ENCODE results near the gene CRYBG1. TPM values are rescaled to one million over a fixed set of nuclear protein-coding genes. Genes with fewer than 3 reads are reported as not detected.

CRYBG1 gene
- total RNA-seq, 4 donors from 2014 or later: 102 to 127 (median 125) TPM

DNA sequence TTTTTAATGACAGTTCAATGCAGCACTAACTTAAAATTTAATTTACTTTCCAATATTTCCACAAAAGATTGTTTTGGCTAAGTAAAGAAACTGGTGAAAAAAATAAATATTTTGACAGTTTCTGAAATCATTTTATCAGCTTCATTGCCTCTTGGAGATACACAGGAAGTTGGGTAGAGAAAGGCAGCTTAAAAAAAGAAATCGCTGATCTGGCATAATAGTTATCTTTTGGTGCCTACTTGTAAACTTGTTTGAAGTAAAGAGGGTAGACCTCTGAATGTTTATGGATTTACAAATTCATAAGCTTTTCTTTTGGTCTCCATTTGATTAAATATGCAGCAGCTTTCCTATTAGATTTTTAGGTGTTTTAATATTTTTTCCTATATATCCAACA lies 165.4 kb downstream of the CRYBG1 start:
- intact Hi-C loops (cut with DNase I; ENCODE audit: low total_unique reads): no loop called here
- no peak overlapping the region for H3K4me3 ChIP-seq (ENCODE audit: low read depth, poor library complexity, severe bottlenecking)
- TF ChIP-seq, protein P1, sequence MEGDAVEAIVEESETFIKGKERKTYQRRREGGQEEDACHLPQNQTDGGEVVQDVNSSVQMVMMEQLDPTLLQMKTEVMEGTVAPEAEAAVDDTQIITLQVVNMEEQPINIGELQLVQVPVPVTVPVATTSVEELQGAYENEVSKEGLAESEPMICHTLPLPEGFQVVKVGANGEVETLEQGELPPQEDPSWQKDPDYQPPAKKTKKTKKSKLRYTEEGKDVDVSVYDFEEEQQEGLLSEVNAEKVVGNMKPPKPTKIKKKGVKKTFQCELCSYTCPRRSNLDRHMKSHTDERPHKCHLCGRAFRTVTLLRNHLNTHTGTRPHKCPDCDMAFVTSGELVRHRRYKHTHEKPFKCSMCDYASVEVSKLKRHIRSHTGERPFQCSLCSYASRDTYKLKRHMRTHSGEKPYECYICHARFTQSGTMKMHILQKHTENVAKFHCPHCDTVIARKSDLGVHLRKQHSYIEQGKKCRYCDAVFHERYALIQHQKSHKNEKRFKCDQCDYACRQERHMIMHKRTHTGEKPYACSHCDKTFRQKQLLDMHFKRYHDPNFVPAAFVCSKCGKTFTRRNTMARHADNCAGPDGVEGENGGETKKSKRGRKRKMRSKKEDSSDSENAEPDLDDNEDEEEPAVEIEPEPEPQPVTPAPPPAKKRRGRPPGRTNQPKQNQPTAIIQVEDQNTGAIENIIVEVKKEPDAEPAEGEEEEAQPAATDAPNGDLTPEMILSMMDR (IDR thresholded peaks at IDR 0.05): no peak
- TF ChIP-seq POLR2A (IDR thresholded peaks at IDR 0.05): no peak
- WGBS, 2 donors: 65 to 69% methylated on average over 1 of the region's 1 CpG
- DNase-seq (ENCODE audit: low spot score in 2 of 2): no peak

DNA sequence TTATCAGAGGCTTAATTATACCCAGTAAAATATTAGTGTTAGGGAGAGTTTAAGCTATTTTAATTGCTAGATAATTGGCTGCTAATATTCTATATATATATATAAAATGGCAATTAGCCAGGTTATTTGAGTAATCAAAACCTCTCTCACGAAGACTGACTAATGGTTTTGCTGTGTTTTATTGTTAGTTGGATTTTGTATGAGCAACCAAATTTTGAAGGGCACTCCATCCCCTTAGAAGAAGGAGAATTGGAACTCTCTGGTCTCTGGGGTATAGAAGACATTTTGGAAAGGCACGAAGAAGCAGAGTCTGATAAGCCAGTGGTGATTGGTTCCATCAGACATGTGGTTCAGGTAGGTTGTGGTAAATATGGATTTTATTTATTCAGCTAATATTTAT lies 166.6 kb downstream of the CRYBG1 start:
- no peak for TF ChIP-seq POLR2A (IDR thresholded peaks at IDR 0.05)
- TF ChIP-seq, protein P1 (IDR thresholded peaks at IDR 0.05): no peak
- WGBS, 2 donors: 75 to 77% methylated on average over 2 of the region's 2 CpGs
- no peak overlapping the region for H3K4me3 ChIP-seq (ENCODE audit: low read depth, poor library complexity, severe bottlenecking)
- intact Hi-C loops (cut with DNase I; ENCODE audit: low total_unique reads): no loop called here
- DNase-seq (ENCODE audit: low spot score in 2 of 2): no peak

DNA sequence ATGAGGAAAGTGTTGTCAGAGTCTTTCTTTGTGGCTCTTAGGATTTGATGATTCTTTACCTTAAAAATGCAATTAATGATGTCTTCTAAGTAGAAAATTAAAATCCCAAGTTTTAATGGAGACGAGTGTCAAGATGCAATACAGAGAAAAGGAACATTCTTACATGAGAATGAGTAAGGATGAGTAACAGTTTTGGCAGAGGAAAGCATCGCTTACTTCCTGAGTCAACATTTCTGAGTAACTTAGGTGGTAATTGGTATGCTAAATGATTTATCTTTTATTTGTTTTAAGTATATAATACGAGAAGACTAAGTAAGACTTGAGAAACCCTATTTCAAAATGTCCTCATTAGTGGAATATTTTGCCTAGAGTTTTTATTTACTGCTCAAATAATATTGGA lies 167.5 kb downstream of the CRYBG1 start:
- 27 to 42% methylated on average over 3 of the region's 3 CpGs for WGBS, 2 donors
- TF ChIP-seq, protein P1 (IDR thresholded peaks at IDR 0.05): no peak
- no peak for TF ChIP-seq POLR2A (IDR thresholded peaks at IDR 0.05)
- intact Hi-C loops (cut with DNase I; ENCODE audit: low total_unique reads): no loop called here
- DNase-seq (ENCODE audit: low spot score in 2 of 2): no peak
- H3K4me3 ChIP-seq (ENCODE audit: low read depth, poor library complexity, severe bottlenecking): no peak overlapping the region

DNA sequence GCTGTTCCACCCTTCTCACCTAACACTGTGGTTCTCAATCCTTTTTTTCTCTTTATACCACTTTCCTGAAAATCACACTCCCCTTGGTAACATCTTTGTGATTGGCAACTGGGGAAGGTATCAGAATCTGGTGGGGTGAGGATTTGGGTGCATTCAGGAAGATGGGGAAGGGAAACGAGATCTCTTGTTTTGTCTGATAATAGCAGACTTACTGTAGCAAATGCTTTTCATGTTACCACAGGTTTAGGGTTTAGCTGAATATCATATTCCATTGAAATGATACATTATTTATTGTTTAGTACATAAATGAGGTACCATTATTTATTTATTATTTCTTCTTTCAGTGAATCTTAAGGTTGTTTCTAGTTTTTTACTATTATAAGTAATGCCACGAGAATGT lies 168.0 kb downstream of the CRYBG1 start:
- 81 to 86% methylated on average over 2 of the region's 2 CpGs for WGBS, 2 donors
- intact Hi-C loops (cut with DNase I; ENCODE audit: low total_unique reads): no loop called here
- TF ChIP-seq POLR2A (IDR thresholded peaks at IDR 0.05): no peak
- TF ChIP-seq, protein P1 (IDR thresholded peaks at IDR 0.05): no peak
- H3K4me3 ChIP-seq (ENCODE audit: low read depth, poor library complexity, severe bottlenecking): no peak overlapping the region
- no peak for DNase-seq (ENCODE audit: low spot score in 2 of 2)

DNA sequence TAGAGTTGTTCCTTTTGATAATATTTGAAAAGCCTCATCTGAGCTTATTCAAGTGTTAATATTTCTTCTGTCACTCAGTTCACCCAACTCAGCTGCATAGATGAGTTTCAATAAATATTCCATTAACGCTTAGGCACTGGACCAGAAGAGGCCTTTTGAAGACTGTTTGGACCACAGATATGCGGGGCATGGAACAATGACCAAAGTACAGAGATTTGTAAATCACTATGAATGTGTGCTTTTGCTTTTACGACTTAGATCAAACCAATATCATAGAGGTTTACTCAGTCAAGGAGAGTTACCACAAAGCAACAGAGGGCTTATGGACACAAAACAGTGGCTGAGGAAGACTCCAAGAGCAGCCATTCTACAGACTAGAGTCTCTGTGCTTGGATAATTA lies 168.9 kb downstream of the CRYBG1 start:
- intact Hi-C loops (cut with DNase I; ENCODE audit: low total_unique reads): no loop called here
- no peak for TF ChIP-seq POLR2A (IDR thresholded peaks at IDR 0.05)
- TF ChIP-seq, protein P1 (IDR thresholded peaks at IDR 0.05): no peak
- WGBS, 2 donors: 98% methylated on average over 3 of the region's 3 CpGs
- DNase-seq (ENCODE audit: low spot score in 2 of 2): no peak
- H3K4me3 ChIP-seq (ENCODE audit: low read depth, poor library complexity, severe bottlenecking): no peak overlapping the region

DNA sequence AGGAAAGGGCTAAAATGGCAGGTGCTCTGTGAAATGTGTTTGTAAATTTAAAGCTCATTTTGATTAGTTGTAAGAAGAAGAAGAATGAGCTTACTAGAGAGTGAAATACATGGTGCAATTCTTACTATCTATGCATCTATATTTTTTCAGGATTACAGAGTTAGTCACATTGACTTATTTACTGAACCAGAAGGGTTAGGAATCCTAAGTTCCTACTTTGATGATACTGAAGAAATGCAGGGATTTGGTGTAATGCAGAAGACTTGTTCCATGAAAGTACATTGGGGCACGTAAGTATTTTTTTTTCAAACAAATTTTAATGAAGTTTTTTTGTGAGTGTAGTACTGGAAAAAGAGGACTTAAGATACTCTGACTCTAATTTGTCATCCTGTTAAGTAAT lies 169.5 kb downstream of the CRYBG1 start:
- intact Hi-C loops (cut with DNase I; ENCODE audit: low total_unique reads): no loop called here
- H3K4me3 ChIP-seq (ENCODE audit: low read depth, poor library complexity, severe bottlenecking): no peak overlapping the region
- 78 to 94% methylated on average over 1 of the region's 1 CpG for WGBS, 2 donors
- no peak for DNase-seq (ENCODE audit: low spot score in 2 of 2)
- TF ChIP-seq, protein P1 (IDR thresholded peaks at IDR 0.05): no peak
- no peak for TF ChIP-seq POLR2A (IDR thresholded peaks at IDR 0.05)

Measured in lower leg skin (tissue), 4 donors.